ENCODE measurements around the gene SLC35F3.

DNA sequence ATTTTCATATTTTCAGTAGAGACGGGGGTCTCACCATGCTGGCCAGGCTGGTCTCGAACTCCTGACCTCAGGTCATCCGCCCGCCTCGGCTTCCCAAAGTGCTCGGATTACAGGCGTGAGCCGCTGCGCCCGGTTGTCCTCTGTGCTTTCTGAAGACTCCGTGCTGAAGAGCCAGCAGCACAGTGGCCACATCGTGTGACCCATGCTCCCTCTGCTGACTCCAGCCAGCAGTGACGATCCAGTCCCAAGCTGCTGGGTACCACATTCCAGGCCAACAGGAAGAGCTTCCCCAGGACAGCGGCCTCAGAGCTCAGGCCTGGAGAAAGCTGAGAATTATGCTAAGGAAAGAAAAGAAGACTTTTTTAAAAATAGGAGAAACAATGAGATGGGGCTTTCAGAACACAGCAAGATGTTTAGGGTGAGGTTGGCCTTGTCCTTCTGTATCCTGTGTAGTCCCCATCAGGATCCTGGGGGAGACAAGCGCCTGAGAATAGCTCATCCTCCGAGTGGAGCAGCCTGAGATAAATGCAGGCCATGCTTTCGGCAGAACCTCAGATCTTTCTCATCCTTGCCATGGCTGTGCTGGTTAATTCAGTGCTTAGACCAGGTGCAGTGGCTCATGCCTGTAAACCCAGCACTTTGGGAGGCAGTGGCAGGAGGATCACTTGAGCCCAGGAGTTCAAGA, 207.1 kb downstream of the SLC35F3 start:
- no peak for TF ChIP-seq POLR2A (IDR thresholded peaks at IDR 0.05)
- TF ChIP-seq, protein P1, sequence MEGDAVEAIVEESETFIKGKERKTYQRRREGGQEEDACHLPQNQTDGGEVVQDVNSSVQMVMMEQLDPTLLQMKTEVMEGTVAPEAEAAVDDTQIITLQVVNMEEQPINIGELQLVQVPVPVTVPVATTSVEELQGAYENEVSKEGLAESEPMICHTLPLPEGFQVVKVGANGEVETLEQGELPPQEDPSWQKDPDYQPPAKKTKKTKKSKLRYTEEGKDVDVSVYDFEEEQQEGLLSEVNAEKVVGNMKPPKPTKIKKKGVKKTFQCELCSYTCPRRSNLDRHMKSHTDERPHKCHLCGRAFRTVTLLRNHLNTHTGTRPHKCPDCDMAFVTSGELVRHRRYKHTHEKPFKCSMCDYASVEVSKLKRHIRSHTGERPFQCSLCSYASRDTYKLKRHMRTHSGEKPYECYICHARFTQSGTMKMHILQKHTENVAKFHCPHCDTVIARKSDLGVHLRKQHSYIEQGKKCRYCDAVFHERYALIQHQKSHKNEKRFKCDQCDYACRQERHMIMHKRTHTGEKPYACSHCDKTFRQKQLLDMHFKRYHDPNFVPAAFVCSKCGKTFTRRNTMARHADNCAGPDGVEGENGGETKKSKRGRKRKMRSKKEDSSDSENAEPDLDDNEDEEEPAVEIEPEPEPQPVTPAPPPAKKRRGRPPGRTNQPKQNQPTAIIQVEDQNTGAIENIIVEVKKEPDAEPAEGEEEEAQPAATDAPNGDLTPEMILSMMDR (IDR thresholded peaks at IDR 0.05) = peak in 1 of 6 experiments; percentile 13

Measured in adrenal gland (tissue), 5 donors.